HG02588 (cell line): ENCODE measurements around the gene REXO1.

Experiments used
- ATAC-seq: cut with Tn5 transposase; IDR thresholded peaks from one replicate; pipeline ENCODE4 v1.9.1; 2021; ENCODE audit warnings: mild to moderate bottlenecking, moderate library complexity; ENCODE audit not compliant: unreplicated experiment

The REXO1 gene

GRCh38 chr19:1849132-1849474, 820 bp upstream of the REXO1 start:
- no peak for ATAC-seq

GRCh38 chr19:1847684-1848398, 442 bp downstream of the REXO1 start:
- ATAC-seq, result peak; percentile 25

- no peak for ATAC-seq
Measured at GRCh38 chr19:1847348-1847683, 967 bp downstream of the REXO1 start.

GRCh38 chr19:1846517-1847204, 1.6 kb downstream of the REXO1 start:
- no peak for ATAC-seq

DNA sequence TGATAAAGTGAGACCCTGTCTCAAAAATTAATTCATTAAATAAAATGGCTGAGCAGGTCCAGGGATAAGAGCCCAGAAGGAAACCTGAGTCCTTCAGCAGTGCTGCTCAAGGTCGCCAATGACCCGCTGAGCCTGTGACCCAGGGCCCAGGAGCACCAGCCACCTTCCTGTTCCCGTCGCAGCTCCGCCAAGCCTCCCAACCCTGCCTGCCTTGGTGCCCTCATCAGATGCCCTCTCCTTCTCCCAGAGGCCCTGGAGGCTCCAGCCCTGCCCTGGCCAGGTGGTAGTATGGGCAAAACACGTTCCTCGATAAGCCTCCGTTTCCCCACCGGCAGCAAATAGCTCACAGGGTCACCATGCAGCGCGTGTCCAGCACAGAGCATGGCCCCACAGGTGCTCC, 2.6 kb downstream of the REXO1 start:
- no peak for ATAC-seq

DNA sequence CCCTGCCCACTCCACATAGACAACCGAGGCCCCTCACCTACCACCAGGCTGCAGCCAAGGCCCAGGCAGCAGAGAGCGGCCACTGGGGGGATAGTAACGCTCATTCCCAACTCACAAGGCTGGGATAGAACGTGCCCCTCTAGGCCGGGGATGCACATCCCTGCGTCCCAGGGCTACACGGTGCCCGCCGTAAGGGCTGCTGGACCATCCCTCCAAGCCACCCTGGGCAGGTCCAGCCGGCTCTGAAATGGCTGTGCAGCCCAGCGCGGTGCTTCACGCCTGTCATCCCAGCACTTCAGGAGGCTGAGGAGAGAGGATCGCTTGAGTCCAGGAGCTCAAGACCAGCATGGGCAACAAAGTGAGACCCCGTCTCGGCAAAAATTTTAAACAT, 3.2 kb downstream of the REXO1 start:
- no peak for ATAC-seq

- no peak for ATAC-seq
Measured at GRCh38 chr19:1844513-1845124, 3.7 kb downstream of the REXO1 start.

GRCh38 chr19:1843646-1844394, 4.5 kb downstream of the REXO1 start:
- ATAC-seq, result no peak

DNA sequence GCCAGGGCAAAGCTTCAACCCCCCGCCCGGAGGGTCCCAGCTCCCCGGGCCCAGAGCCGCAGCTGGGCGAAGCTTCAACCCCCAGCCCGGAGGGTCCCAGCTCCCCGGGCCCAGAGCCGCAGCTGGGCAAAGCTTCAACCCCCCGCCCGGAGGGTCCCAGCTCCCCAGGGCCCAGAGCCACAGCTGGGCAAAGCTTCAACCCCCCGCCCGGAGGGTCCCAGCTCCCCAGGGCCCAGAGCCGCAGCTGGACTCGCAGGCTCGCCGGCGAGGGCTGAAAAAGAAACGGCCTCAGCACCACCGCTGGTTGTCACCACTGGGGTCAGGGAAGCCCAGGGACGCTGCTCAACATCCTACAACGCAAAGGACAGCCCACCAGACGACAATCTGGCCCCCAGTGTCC, 5.2 kb downstream of the REXO1 start:
- ATAC-seq, result no peak

DNA sequence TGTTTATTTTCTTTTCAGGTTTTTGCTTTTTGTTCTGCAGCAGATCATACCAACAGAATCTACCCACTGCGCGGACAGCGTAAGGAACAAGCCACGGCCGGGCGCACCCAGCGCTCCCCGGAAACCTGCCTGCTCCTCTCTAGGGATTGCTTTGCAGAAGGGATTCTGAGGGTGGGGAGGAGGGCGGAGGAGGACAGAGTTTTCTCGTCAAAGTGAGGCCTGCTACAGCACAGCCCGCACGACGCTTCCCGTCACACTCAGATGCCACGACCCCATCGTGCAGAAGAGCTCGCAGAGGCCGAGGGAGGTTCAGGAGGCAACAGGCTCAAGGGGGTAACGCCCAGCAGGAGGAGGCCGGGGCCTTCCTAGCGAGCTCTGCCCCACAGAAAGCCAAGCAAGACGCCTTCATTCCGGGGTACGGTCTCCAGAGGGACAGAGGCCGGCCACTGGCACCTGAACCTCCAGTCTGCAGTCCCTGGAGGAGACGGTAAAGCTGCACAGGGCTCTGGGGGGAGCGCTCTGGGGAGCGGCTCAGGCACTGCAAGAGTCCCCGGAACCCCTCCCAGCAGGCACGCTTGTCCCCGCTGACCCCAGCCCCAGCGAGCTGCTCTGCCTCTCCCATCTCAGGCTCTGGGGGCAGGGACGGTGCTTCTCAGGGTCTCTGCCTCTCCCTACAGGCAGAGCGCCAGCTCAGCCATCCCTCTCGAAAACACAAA, 6.9 kb downstream of the REXO1 start:
- ATAC-seq, result no peak

- ATAC-seq, result no peak
Measured at GRCh38 chr19:1840541-1841115, 7.7 kb downstream of the REXO1 start.

- ATAC-seq, result no peak
Measured at GRCh38 chr19:1839658-1840540, 8.4 kb downstream of the REXO1 start.

DNA sequence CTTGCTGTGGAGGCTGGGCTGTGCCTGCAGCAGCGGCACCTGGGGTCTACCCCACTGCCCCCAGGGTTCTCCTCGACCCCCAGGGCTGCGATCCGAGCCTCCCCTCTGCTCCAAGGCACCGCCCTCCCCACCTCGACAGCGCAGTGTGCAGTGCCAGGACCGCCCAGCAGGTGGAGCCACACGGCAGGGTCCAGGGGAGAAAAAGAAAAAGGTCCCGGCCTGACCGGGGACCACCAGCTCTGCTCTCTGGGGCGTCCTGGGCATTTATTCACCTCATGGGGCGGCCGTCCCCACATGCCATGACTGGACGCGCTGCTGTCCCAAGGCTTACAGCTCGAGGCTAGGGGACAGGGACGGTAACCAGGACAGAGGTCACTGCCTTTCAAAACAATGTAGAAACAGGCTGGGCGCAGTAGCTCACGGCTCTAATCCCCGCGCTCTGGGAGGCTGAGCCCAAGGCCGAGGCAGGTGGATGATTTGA, 10.6 kb downstream of the REXO1 start:
- ATAC-seq, result no peak

DNA sequence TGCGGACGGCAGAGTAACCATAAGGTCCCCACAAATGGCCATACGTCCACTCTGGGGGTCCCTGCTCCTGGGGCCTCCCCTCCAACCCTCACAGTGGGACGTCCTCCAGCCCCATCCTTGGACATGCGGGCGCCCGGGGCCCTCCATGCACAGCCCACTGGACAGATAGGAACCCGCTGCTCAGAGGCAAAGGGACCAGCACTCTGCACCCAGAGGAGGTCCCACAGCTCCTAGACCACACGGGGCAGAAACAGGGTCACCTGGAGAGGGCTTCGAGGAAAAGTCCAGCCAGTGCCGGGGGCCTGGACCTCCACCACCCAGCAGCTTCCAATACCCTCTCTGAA, 11.1 kb downstream of the REXO1 start:
- ATAC-seq, result no peak

- ATAC-seq, result no peak
Measured at GRCh38 chr19:1836458-1837221, 11.6 kb downstream of the REXO1 start.

DNA sequence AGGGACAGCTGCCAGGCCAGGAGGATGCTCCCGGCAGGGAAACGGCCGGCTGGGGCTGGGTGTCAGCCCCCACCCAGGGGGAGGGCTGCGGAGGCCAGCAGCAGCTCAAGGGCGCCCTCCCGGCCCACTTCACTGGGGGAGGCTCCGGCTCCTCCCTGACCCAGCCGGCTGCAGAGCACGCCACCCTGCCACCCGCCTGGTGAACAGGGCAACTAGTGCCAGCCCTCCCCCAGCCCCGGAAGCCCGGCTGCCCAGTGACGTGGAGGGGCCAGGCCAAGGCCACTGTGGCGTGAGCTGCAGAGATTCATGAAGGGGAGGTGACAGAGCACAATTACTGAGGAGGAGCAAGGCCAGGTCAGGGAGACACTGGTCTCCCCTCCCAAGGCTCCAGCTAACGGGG, 14.7 kb downstream of the REXO1 start:
- ATAC-seq, result no peak

DNA sequence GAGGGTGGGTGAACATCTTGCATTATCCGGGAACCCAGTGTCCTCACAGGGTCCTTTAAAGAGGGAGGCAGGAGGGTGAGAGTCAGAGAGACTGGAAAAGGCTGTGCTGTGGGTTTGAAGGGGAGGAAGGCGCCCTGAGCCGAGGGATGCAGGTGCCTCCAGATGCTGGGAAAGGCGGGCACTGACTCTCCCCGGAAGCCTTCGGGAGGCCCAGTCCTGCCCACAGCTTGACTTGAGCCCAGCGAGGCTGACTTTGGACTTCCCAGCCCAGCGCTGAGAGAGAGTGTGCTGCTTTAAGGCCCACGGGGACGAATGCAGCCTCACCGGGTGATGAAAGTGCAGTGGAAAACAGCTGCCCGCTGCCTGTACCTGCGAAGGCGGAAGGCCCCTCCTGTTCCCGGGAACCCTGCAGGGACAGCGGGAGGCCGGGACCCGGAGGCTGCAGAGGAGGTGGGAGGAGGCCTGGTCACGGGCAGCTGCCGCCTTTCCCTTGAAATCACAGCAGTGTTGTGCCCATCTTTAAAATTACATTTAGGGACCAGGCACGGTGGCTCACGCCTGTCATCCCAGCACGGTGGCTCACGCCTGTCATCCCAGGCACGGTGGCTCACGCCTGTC, 16.1 kb downstream of the REXO1 start:
- no peak for ATAC-seq

- no peak for ATAC-seq
Measured at GRCh38 chr19:1830978-1831377, 17.3 kb downstream of the REXO1 start.

DNA sequence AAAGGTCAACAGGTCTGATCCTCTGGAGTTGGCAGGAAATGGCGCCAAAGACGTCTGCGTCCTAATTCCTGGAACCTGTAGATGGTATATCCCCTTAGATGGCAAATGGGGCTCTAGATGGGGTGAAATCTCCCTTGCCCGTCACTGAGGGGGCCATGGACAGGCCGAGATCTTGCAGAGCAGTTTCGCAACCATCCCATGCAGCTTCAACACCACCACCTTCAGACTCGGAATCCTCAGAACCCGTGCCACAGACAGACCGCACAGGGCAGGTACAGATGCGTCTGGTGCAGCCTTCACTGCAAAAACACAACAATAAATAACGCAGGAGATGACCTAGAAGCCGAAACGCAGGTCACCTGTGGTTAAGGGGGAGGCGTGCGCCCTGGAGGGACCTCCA, 17.7 kb downstream of the REXO1 start:
- ATAC-seq, result no peak
